Pericardium fibroblast (primary cell): Measurements from ENCODE around the gene WDR36. TPM values are rescaled to one million over a fixed set of nuclear protein-coding genes. Genes with fewer than 3 reads are reported as not detected.

ENCODE experiments used
- total RNA-seq: library from RNA; depleted of rRNA; stranded (reverse); fragments of >200 nt; gene quantifications from 2 replicates; pipeline ENCODE4 v1.2.3, GENCODE V29; 2015

WDR36 gene
- total RNA-seq = 15.5 and 23.9 TPM in 2 replicates

DNA sequence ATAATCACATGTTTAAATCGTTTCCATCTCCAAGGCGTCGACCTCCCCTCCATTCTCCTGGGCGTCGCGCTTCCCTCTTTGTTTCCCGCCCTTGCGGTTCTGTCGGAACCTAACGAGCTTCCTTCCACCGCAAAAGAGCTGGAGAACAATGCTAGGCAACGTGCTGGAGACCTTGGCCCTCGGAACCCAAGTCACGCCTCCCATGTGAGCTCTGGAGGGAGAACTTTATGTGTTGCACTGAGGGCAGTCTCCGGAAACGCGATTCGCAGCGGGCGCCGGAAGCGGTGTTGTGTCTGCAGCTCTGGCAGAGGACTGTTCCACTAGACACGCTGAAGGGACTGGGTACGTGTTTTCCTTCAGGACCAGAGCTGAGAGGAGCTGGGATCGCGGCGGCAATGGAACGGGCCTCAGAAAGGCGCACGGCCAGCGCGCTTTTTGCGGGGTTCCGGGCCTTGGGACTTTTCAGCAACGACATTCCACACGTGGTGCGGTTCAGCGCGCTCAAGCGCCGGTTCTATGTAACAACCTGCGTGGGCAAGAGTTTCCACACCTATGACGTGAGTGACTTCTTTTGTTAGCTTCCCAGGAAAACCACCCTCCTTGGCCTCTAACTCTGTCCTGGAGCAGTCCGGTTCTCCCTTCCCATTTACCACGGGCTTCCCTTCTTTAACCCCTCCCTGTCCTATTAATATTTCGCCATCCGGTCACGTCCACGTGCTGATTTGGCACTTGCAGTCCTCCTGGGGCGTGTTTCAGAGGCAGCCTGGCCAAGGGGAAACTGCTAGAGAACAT lies at the start of gene WDR36:
TSS of gene WDR36 (plus strand) at position 287 of the 792 bp plus-strand sequence. CDS start at position 396, 109 bp downstream.

DNA sequence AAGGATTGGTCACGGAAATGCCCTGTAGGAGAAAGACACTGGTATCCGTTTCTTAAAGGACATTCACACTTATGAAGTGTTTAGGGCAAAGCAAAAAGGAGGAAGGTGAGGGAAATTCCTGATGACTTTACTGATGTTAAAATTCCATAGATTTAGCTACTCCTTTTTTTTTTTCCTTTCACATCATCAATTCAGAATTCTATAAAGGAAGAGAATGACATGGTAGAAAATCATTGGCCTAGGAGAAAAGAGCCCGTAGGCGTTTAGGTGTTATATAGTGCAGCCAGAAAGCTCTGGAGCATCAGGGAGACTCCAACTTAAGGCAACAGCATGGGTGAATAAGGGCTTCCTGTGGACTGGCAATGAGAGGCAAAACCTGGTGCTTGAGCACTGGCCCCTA lies 20.7 kb upstream of the WDR36 start, which contains the start of gene TSLP:
TSS of gene TSLP (plus strand) at position 301 of the 400 bp plus-strand sequence. CDS start 178 bp downstream, outside the sequence.

Other genes starting within 250 kb of the WDR36 start
- 0.47 and 0.85 TPM in 2 replicates for gene TSLP, start 20.6 kb upstream of the WDR36 start, total RNA-seq
- gene CAMK4, start 132.0 kb downstream of the WDR36 start, total RNA-seq = 0.43 and 1.1 TPM in 2 replicates